Osteocyte (in vitro differentiated cells): ENCODE measurements around the gene ZBTB16. TPM values are rescaled to one million over a fixed set of nuclear protein-coding genes. Genes with fewer than 3 reads are reported as not detected.

Source experiments
- DNase-seq: peaks from one replicate; pipeline ENCODE4 v3.0.0; 2021; ENCODE audit warnings: mixed read lengths; ENCODE audit not compliant: unreplicated experiment; ENCODE audit errors: extremely low spot score
- H3K27ac Mint-ChIP-seq: one replicate; pipeline ENCODE4 v1.8.0; 2021; ENCODE audit warnings: mild to moderate bottlenecking, mixed read lengths; ENCODE audit not compliant: unreplicated experiment
- H3K27me3 Mint-ChIP-seq: one replicate; pipeline ENCODE4 v1.8.0; 2021; ENCODE audit warnings: mixed read lengths; ENCODE audit not compliant: unreplicated experiment
- H3K36me3 Mint-ChIP-seq: one replicate; pipeline ENCODE4 v1.8.0; 2021; ENCODE audit warnings: mixed read lengths; ENCODE audit not compliant: unreplicated experiment
- H3K4me1 Mint-ChIP-seq: one replicate; pipeline ENCODE4 v1.8.0; 2021; ENCODE audit warnings: mixed read lengths; ENCODE audit not compliant: unreplicated experiment
- H3K4me3 Mint-ChIP-seq: one replicate; pipeline ENCODE4 v1.8.0; 2021; ENCODE audit warnings: mild to moderate bottlenecking, moderate library complexity, mixed read lengths; ENCODE audit not compliant: unreplicated experiment
- H3K9me3 Mint-ChIP-seq: one replicate; pipeline ENCODE4 v1.8.0; 2021; ENCODE audit warnings: mixed read lengths; ENCODE audit not compliant: unreplicated experiment
- total RNA-seq: library from RNA; stranded (reverse); gene quantifications from 2 replicates; pipeline ENCODE4 v1.2.1, GENCODE V29; 2021
- TF ChIP-seq, protein P1 (sequence below): fragments of 200-600 bp; sonication (generic); IDR thresholded peaks from 2 replicates; pipeline ENCODE4 v1.5.0; 2021; ENCODE audit warnings: antibody characterized with exemption, mild to moderate bottlenecking, moderate library complexity

The ZBTB16 gene
- total RNA-seq, 1 donor from 2014 or later, result 20.3 TPM

GRCh38 chr11:114174712-114175495 lies 115.4 kb downstream of the ZBTB16 start:
- Mint-ChIP-seq H3K4me1 (peaks cover 65% of the 10 kb centered on the region), H3K36me3 (no peaks in the 10 kb centered on the region), H3K27me3 (peaks cover 2% of the 10 kb centered on the region), H3K9me3 (no peaks in the 10 kb centered on the region), H3K27ac (no peak overlapping the region), H3K4me3 (no peak overlapping the region)
- TF ChIP-seq, protein P1, sequence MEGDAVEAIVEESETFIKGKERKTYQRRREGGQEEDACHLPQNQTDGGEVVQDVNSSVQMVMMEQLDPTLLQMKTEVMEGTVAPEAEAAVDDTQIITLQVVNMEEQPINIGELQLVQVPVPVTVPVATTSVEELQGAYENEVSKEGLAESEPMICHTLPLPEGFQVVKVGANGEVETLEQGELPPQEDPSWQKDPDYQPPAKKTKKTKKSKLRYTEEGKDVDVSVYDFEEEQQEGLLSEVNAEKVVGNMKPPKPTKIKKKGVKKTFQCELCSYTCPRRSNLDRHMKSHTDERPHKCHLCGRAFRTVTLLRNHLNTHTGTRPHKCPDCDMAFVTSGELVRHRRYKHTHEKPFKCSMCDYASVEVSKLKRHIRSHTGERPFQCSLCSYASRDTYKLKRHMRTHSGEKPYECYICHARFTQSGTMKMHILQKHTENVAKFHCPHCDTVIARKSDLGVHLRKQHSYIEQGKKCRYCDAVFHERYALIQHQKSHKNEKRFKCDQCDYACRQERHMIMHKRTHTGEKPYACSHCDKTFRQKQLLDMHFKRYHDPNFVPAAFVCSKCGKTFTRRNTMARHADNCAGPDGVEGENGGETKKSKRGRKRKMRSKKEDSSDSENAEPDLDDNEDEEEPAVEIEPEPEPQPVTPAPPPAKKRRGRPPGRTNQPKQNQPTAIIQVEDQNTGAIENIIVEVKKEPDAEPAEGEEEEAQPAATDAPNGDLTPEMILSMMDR, result no peak
- DNase-seq, result no peak

- H3K27me3 Mint-ChIP-seq, result peaks cover 2% of the 10 kb centered on the region
- TF ChIP-seq, protein P1, result no peak
- no peaks in the 10 kb centered on the region for H3K36me3 Mint-ChIP-seq
- H3K4me1 Mint-ChIP-seq, result peaks cover 69% of the 10 kb centered on the region
- H3K4me3 Mint-ChIP-seq, result no peak overlapping the region
- no peak for DNase-seq
- no peak overlapping the region for H3K27ac Mint-ChIP-seq
- H3K9me3 Mint-ChIP-seq, result no peaks in the 10 kb centered on the region
Observed at GRCh38 chr11:114175706-114176105, 116.2 kb downstream of the ZBTB16 start.

DNA sequence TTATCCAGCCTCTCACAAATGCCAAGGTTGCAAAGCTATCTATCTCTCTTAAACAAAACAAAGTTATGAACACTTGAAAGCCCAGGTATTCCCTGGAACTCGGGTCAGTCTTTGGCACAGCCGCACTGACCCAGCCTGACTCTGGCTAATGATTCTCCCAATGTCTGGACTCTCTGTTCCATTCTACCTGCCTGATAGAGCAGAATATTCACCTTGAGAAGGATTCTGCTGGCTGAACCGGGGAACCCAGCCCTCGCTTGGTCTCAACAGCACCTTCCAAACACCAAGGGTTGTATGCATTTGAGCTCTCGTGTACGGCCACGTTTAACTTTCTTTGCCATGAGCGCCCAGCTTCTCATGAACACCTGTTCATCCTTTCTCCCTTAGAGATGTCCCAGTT lies 116.8 kb downstream of the ZBTB16 start:
- DNase-seq, result no peak
- H3K27ac Mint-ChIP-seq, result no peak overlapping the region
- H3K27me3 Mint-ChIP-seq, result peaks cover 2% of the 10 kb centered on the region
- no peaks in the 10 kb centered on the region for H3K9me3 Mint-ChIP-seq
- peaks cover 67% of the 10 kb centered on the region for H3K4me1 Mint-ChIP-seq
- no peaks in the 10 kb centered on the region for H3K36me3 Mint-ChIP-seq
- TF ChIP-seq, protein P1, result no peak
- H3K4me3 Mint-ChIP-seq, result no peak overlapping the region

GRCh38 chr11:114178656-114179055 lies 119.1 kb downstream of the ZBTB16 start:
- no peak for DNase-seq
- H3K27ac Mint-ChIP-seq, result peak overlapping the region; percentile 94
- peaks cover 2% of the 10 kb centered on the region for H3K27me3 Mint-ChIP-seq

More at GRCh38 chr11:114178656-114179055, 119.1 kb downstream of the ZBTB16 start:
- Mint-ChIP-seq H3K36me3 (no peaks in the 10 kb centered on the region), H3K4me3 (peak overlapping the region; percentile 5), H3K4me1 (peaks cover 55% of the 10 kb centered on the region), H3K9me3 (no peaks in the 10 kb centered on the region)
- TF ChIP-seq, protein P1, result no peak
